Activated CD4-positive, alpha-beta T cell treated with anti-CD3 and anti-CD28 coated beads, Interleukin-2, amount 10 ng/mL, durations not matched to agents 24 days and 14 days (primary cell): ENCODE measurements around the gene ARL15. TPM values are rescaled to one million over a fixed set of nuclear protein-coding genes. Genes with fewer than 3 reads are reported as not detected.

Source experiments
- DNase-seq: peaks from one replicate; pipeline ENCODE4 v3.0.0; 2022
- H3K27ac Mint-ChIP-seq: one replicate; pipeline ENCODE4 v1.8.0; 2022; ENCODE audit warnings: mild to moderate bottlenecking, mixed read lengths
- H3K27me3 Mint-ChIP-seq: one replicate; pipeline ENCODE4 v1.8.0; 2022; ENCODE audit warnings: mixed read lengths
- H3K36me3 Mint-ChIP-seq: one replicate; pipeline ENCODE4 v1.8.0; 2022; ENCODE audit warnings: low read depth, mild to moderate bottlenecking, mixed read lengths
- H3K4me1 Mint-ChIP-seq: one replicate; pipeline ENCODE4 v1.8.0; 2021; ENCODE audit warnings: mixed read lengths
- H3K4me3 Mint-ChIP-seq: one replicate; pipeline ENCODE4 v1.8.0; 2022; ENCODE audit warnings: mild to moderate bottlenecking, moderate library complexity, mixed read lengths
- H3K9me3 Mint-ChIP-seq: one replicate; pipeline ENCODE4 v1.8.0; 2021; ENCODE audit warnings: mixed read lengths
- intact Hi-C: fragments of 100-400 bp; cut with micrococcal nuclease; formaldehyde crosslinking; loops from one replicate; pipeline ENCODE4 v1.15.1; 2023
- total RNA-seq: library from RNA; stranded (reverse); gene quantifications from 2 replicates; pipeline ENCODE4 v1.2.3, GENCODE V29; 2022

The ARL15 gene
- total RNA-seq, 1 donor from 2014 or later = 7.4 TPM

DNA sequence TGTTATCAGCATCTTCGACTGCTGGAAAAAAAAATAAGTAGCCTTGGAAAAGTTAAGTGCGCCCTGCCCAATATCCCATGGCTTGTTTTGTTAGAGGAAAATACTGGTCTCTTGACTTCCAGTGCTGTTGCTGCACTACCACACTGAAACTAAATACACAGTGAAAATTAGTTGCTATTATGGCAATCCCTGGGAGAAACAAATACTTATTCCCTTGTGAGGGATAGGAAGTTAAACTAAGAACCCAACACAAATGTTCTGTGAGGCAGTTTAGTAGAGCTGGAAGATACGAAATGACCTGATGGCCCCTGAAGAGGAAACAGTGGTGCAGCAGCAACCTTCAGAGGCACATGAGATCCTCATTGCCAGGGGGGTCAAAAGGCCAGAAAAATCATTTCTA is 164.0 kb downstream of the ARL15 start:
- no peaks in the 10 kb centered on the region for H3K36me3 Mint-ChIP-seq
- no peaks in the 10 kb centered on the region for H3K9me3 Mint-ChIP-seq
- H3K4me3 Mint-ChIP-seq = no peak overlapping the region
- no peaks in the 10 kb centered on the region for H3K4me1 Mint-ChIP-seq
- no peaks in the 10 kb centered on the region for H3K27me3 Mint-ChIP-seq
- intact Hi-C loops = no loop called here
- no peak for DNase-seq
- H3K27ac Mint-ChIP-seq = no peak overlapping the region

GRCh38 chr5:54140247-54140840 is 170.0 kb downstream of the ARL15 start:
- intact Hi-C loops = no loop called here
- no peaks in the 10 kb centered on the region for H3K4me1 Mint-ChIP-seq
- no peaks in the 10 kb centered on the region for H3K9me3 Mint-ChIP-seq
- no peaks in the 10 kb centered on the region for H3K27me3 Mint-ChIP-seq
- H3K27ac Mint-ChIP-seq = no peak overlapping the region
- no peak for DNase-seq
- no peak overlapping the region for H3K4me3 Mint-ChIP-seq
- H3K36me3 Mint-ChIP-seq = no peaks in the 10 kb centered on the region

- Mint-ChIP-seq H3K36me3 (no peaks in the 10 kb centered on the region), H3K9me3 (no peaks in the 10 kb centered on the region), H3K27ac (no peak overlapping the region), H3K4me3 (no peak overlapping the region), H3K4me1 (no peaks in the 10 kb centered on the region), H3K27me3 (no peaks in the 10 kb centered on the region)
- no peak for DNase-seq
- intact Hi-C loops = no loop called here
Measured at GRCh38 chr5:54136516-54137440, 173.6 kb downstream of the ARL15 start.

- no peak for DNase-seq
- H3K36me3 Mint-ChIP-seq = no peaks in the 10 kb centered on the region
- intact Hi-C loops = no loop called here
- H3K27ac Mint-ChIP-seq = no peak overlapping the region
- H3K9me3 Mint-ChIP-seq = no peaks in the 10 kb centered on the region
- no peak overlapping the region for H3K4me3 Mint-ChIP-seq
- H3K27me3 Mint-ChIP-seq = no peaks in the 10 kb centered on the region
- no peaks in the 10 kb centered on the region for H3K4me1 Mint-ChIP-seq
Measured at GRCh38 chr5:54135042-54135441, 175.3 kb downstream of the ARL15 start.

DNA sequence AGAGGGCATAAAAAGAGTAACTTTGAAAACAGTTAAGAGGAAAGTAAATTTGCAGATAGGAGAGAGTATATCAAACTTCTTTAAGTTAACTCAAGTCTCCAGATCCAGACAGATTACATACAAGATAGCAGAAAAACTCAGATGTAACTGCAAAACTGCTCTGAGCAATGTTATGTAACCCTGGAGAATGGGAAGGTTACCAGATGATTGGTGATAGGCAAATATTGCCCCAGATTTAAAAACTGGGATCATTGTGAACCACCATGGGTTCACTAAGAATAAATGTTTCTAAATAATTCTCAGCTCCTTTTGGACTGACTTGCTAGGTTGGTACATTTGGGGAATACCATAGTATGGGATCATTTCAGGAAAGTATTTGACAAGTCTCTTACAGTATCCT is 176.5 kb downstream of the ARL15 start:
- Mint-ChIP-seq H3K27ac (no peak overlapping the region), H3K4me3 (no peak overlapping the region), H3K36me3 (no peaks in the 10 kb centered on the region), H3K9me3 (no peaks in the 10 kb centered on the region), H3K27me3 (no peaks in the 10 kb centered on the region), H3K4me1 (no peaks in the 10 kb centered on the region)
- intact Hi-C loops = no loop called here
- DNase-seq = no peak

DNA sequence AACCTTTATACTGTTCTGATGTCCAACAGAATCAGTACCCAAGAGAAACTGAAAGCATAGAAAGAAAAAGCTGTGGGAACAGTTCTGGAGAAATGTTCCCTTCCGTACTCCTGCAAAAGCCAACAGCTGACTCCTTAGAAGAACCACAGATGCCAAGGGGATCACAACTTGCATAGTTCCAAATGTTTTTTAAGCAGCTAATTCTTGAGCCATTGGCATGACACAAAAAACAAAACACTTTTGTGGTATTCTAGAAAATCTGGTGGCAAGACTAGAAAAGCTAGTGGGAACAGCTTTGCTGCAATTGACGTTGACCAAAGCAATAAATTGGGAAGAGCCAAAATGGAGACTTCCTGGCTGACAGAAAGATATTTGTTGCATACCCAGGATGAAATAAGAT is 189.9 kb downstream of the ARL15 start:
- DNase-seq = no peak
- no peaks in the 10 kb centered on the region for H3K36me3 Mint-ChIP-seq
- no peaks in the 10 kb centered on the region for H3K9me3 Mint-ChIP-seq
- H3K27me3 Mint-ChIP-seq = no peaks in the 10 kb centered on the region
- intact Hi-C loops = no loop called here
- H3K4me1 Mint-ChIP-seq = no peaks in the 10 kb centered on the region
- no peak overlapping the region for H3K4me3 Mint-ChIP-seq
- no peak overlapping the region for H3K27ac Mint-ChIP-seq

DNA sequence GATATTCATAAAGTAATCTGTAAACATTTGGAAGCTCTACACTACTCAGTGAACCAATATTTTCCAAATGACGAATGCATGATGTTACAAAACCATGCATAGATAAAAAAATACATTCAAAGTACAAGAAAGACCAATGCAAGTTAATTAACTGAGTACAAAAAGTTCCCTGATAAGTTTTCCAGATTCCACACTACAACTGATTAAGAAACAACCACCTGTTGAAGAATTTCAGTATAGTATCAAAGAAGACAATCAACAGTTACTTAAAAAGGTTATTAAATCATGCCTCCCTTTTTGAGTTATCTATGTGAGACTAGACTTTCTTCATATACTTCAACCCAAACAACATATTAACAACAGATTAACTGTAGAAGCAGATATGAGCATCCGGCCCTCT is 192.4 kb downstream of the ARL15 start:
- Mint-ChIP-seq H3K27ac (no peak overlapping the region), H3K9me3 (no peaks in the 10 kb centered on the region), H3K27me3 (no peaks in the 10 kb centered on the region), H3K36me3 (no peaks in the 10 kb centered on the region), H3K4me1 (no peaks in the 10 kb centered on the region), H3K4me3 (no peak overlapping the region)
- DNase-seq = no peak
- intact Hi-C loops = no loop called here

DNA sequence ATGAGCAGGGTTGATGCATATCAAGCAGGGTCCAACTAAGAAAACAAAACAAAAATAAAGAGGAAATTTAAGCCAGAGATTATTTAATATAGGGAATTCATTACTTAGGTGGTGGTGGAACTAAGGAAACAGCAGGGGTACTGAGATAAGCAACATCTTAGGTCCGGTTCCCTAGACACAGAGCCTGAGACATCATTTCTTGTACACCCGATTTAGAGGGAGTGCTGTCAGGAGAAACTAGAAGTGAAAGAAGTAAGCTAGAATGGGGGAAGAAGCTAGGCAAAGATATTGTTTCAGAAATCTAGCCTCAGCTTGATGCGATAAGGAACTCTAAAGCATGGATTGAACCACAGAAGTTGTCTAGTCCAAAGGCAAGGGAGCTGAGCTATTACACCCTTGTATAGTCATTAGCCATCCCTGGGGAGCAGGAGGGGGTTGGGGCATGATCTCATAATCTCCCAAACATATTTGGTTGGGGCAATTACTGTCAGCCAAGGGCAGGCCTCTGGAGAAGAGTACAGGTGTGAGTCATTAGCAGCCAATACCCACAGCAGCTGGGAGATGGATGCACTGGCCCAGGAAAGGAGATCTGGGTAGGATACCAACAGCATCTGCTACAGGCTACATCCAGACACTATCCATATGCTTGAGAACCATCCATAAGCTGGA is 194.5 kb downstream of the ARL15 start:
- no peaks in the 10 kb centered on the region for H3K27me3 Mint-ChIP-seq
- intact Hi-C loops = no loop called here
- H3K36me3 Mint-ChIP-seq = no peaks in the 10 kb centered on the region
- no peaks in the 10 kb centered on the region for H3K9me3 Mint-ChIP-seq
- no peak overlapping the region for H3K27ac Mint-ChIP-seq
- H3K4me3 Mint-ChIP-seq = no peak overlapping the region
- no peaks in the 10 kb centered on the region for H3K4me1 Mint-ChIP-seq
- DNase-seq = no peak

GRCh38 chr5:54113060-54113459 is 197.3 kb downstream of the ARL15 start:
- Mint-ChIP-seq H3K9me3 (no peaks in the 10 kb centered on the region), H3K4me1 (no peaks in the 10 kb centered on the region), H3K27ac (no peak overlapping the region), H3K36me3 (no peaks in the 10 kb centered on the region), H3K27me3 (no peaks in the 10 kb centered on the region), H3K4me3 (no peak overlapping the region)
- no peak for DNase-seq
- intact Hi-C loops = no loop called here

DNA sequence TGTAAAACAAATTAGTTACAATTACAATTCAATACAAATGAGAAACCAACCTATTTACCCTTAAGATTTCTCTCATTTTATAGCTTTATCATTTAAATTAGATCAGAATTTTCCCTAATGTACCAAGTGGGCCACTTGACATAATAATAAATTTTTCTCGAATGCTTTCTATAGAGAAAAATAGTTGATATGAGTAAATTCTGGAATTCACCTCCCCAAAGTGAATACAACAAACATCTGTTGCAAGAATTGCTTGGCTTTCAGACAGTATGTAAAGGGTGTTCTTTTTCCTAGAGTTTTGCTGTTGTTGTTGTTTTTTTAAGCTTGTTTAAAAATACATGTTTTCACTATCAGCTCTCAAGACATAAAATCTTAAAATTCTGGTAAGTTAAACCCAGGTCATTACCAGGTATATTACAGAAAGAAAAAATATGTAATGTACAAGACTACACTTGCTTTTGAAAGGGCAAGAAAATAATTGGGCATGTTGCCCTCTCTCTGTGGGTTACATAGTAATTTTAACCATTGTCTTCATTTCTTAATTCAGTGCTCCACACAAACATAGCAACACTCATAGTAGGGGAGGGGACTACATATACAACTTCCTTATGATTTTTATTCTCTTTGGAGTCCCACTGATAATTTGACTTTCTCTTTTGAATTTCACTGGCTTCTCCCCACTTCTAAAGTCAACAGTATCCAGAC is 200.6 kb downstream of the ARL15 start:
- no peak for DNase-seq
- no peaks in the 10 kb centered on the region for H3K4me1 Mint-ChIP-seq
- no peak overlapping the region for H3K27ac Mint-ChIP-seq
- H3K27me3 Mint-ChIP-seq = no peaks in the 10 kb centered on the region
- intact Hi-C loops = no loop called here
- no peaks in the 10 kb centered on the region for H3K36me3 Mint-ChIP-seq
- H3K4me3 Mint-ChIP-seq = no peak overlapping the region
- H3K9me3 Mint-ChIP-seq = no peaks in the 10 kb centered on the region

DNA sequence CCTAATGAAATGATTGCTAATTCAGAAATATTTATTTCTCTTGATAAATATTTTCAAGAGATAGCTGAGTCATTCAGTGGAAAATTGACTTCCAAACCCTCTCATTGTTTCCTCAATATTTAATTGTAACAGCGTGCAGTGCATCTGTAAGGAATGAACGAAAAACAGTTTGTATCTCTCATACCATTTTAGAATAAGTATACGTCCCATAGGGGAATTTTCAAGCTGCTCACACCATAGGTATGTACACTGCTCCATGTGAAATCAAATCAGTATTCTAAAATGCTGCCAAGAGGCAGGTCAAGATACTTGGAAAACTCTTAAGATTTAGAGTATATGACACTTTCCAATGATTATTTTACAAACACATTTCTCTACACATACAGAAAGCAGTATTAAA is 202.2 kb downstream of the ARL15 start:
- Mint-ChIP-seq H3K27me3 (no peaks in the 10 kb centered on the region), H3K9me3 (no peaks in the 10 kb centered on the region), H3K36me3 (no peaks in the 10 kb centered on the region), H3K4me1 (no peaks in the 10 kb centered on the region), H3K27ac (no peak overlapping the region), H3K4me3 (no peak overlapping the region)
- DNase-seq = no peak
- intact Hi-C loops = no loop called here

GRCh38 chr5:54103871-54104270 is 206.5 kb downstream of the ARL15 start:
- no peaks in the 10 kb centered on the region for H3K36me3 Mint-ChIP-seq
- H3K9me3 Mint-ChIP-seq = no peaks in the 10 kb centered on the region
- no peak for DNase-seq
- H3K27ac Mint-ChIP-seq = no peak overlapping the region
- intact Hi-C loops = no loop called here
- no peak overlapping the region for H3K4me3 Mint-ChIP-seq
- H3K27me3 Mint-ChIP-seq = no peaks in the 10 kb centered on the region
- H3K4me1 Mint-ChIP-seq = no peaks in the 10 kb centered on the region

DNA sequence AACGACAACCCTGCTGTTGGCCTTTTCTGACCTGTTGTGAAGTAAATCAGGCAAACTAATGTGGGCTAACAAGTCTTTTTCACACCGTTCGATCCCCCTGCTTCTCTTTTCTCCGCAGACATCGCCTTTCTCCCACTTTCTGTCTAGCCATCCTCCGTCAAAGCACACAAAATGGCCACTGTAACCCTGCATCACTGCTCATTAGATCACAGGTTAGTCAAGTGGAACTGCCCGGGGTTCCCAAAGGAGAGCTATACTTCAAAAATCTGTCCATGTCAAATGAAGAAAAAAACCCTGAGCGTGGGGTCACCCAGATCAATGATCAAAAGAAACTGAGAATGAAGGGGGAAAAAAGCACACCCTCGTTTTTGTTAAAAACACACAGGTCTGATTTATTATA is 212.1 kb downstream of the ARL15 start:
- Mint-ChIP-seq H3K4me3 (no peak overlapping the region), H3K4me1 (no peaks in the 10 kb centered on the region), H3K9me3 (no peaks in the 10 kb centered on the region), H3K27ac (no peak overlapping the region), H3K27me3 (no peaks in the 10 kb centered on the region), H3K36me3 (no peaks in the 10 kb centered on the region)
- intact Hi-C loops = no loop called here
- no peak for DNase-seq

GRCh38 chr5:54095969-54096368 is 214.4 kb downstream of the ARL15 start:
- DNase-seq = no peak
- H3K27me3 Mint-ChIP-seq = no peaks in the 10 kb centered on the region
- H3K4me1 Mint-ChIP-seq = no peaks in the 10 kb centered on the region
- intact Hi-C loops = no loop called here
- H3K36me3 Mint-ChIP-seq = no peaks in the 10 kb centered on the region
- no peak overlapping the region for H3K4me3 Mint-ChIP-seq
- H3K27ac Mint-ChIP-seq = no peak overlapping the region
- H3K9me3 Mint-ChIP-seq = no peaks in the 10 kb centered on the region
